T1000 (cell line): ENCODE results near the gene RIC3.

Experiments
- DNase-seq: peaks from one replicate; lab custom pipeline; 2025; ENCODE audit warnings: mixed read lengths; lab: John Stamatoyannopoulos, UW

Gene RIC3

GRCh38 chr11:8087185-8087584 is 81.6 kb downstream of the RIC3 start:
- DNase-seq: no peak

- no peak for DNase-seq
These were observed 82.3 kb downstream of the RIC3 start for GRCh38 chr11:8086571-8086970.

- DNase-seq: no peak
These were observed 82.8 kb downstream of the RIC3 start for GRCh38 chr11:8086001-8086479.

- DNase-seq: no peak
These were observed 83.7 kb downstream of the RIC3 start for GRCh38 chr11:8085011-8085645.

- DNase-seq: no peak
These were observed 84.5 kb downstream of the RIC3 start for GRCh38 chr11:8084352-8084751.

GRCh38 chr11:8083871-8084281 is 84.9 kb downstream of the RIC3 start:
- no peak for DNase-seq

GRCh38 chr11:8083088-8083395 is 85.8 kb downstream of the RIC3 start:
- DNase-seq: no peak

- no peak for DNase-seq
These were observed 86.3 kb downstream of the RIC3 start for GRCh38 chr11:8082391-8083087.

- no peak for DNase-seq
These were observed 87.1 kb downstream of the RIC3 start for GRCh38 chr11:8081591-8082250.

- no peak for DNase-seq
These were observed 87.9 kb downstream of the RIC3 start, which contains the start of gene TUB for GRCh38 chr11:8080674-8081590. TUB (plus strand) TSS chr11:8081211; CDS start chr11:8081511, 300 bp downstream.

- no peak for DNase-seq
These were observed 88.7 kb downstream of the RIC3 start for GRCh38 chr11:8080069-8080670.

GRCh38 chr11:8079111-8079675 is 89.6 kb downstream of the RIC3 start:
- DNase-seq: no peak

GRCh38 chr11:8075119-8075726 is 93.6 kb downstream of the RIC3 start:
- DNase-seq: no peak

GRCh38 chr11:8071616-8072581 is 96.9 kb downstream of the RIC3 start:
- DNase-seq: no peak

- DNase-seq: no peak
These were observed 98.3 kb downstream of the RIC3 start for GRCh38 chr11:8070417-8071115.

- no peak for DNase-seq
These were observed 99.1 kb downstream of the RIC3 start for GRCh38 chr11:8069771-8070170.

GRCh38 chr11:8068605-8069221 is 100.1 kb downstream of the RIC3 start:
- peak; percentile 53 for DNase-seq

- no peak for DNase-seq
These were observed 100.8 kb downstream of the RIC3 start for GRCh38 chr11:8067929-8068575.
